Endothelial cell of umbilical vein (primary cell): ENCODE data around the gene RHBDD3. TPM values are rescaled to one million over a fixed set of nuclear protein-coding genes. Genes with fewer than 3 reads are reported as not detected.

Experiments used
- BruUV-seq: library from RNA; stranded (reverse); fragments of 400-500 nt; replicated peaks from 2 replicates; lab custom pipeline; 2021; lab: Mats Ljungman, UMichigan
- CTCF ChIA-PET: fragments of 300-600, 350-600 bp; sonication (Branson Sonifier 250); formaldehyde crosslinking; loops from one replicate; lab custom pipeline; 2021; ENCODE audit warnings: antibody characterized with exemption, inconsistent platforms; lab: Charles Lee
- POLR2A ChIA-PET: fragments of 300-600, 350-600 bp; sonication (Branson Sonifier 250); formaldehyde crosslinking; loops from one replicate; lab custom pipeline; 2021; ENCODE audit warnings: antibody characterized with exemption, inconsistent platforms; lab: Charles Lee
- DNase-seq: peaks from one replicate; pipeline ENCODE4 v3.0.0-alpha.2; 2011; ENCODE audit warnings: low read depth, low spot score
- FAIRE-seq: peaks from 2 replicates; lab custom pipeline; 2011; peaks lifted over from hg19 to GRCh38; lab: Jason Lieb, UNC
- H2AFZ ChIP-seq: 2 replicates; pipeline ENCODE4 v1.6.0; 2012; ENCODE audit warnings: low read depth, low read length, control low read depth, inconsistent platforms
- H3K27ac ChIP-seq: 2 replicates; pipeline ENCODE4 v1.5.1; 2011; ENCODE audit warnings: low read depth, mild to moderate bottlenecking, control low read depth, low read length, moderate library complexity; ENCODE audit not compliant: insufficient read depth
- H3K27me3 ChIP-seq, 2 experiments: 2 replicates each; pipeline versions ENCODE4 v1.6.0 to v1.6.1; 2011; ENCODE audit warnings: low read length in 2 of 2, mixed read lengths in 1 of 2; ENCODE audit not compliant: control insufficient read depth in 2 of 2, insufficient read depth in 2 of 2
- H3K36me3 ChIP-seq, 2 experiments: 2 replicates in 1 of 2; 3 replicates in 1 of 2; pipeline ENCODE4 v1.5.1; 2011; ENCODE audit warnings: low read length in 2 of 2, mild to moderate bottlenecking in 1 of 2, moderate library complexity in 1 of 2; ENCODE audit not compliant: control insufficient read depth in 2 of 2, insufficient read depth in 2 of 2; ENCODE audit errors: extremely low read depth in 1 of 2
- H3K4me1 ChIP-seq: 3 replicates; pipeline ENCODE4 v1.5.1; 2011; ENCODE audit warnings: mild to moderate bottlenecking, low read length; ENCODE audit not compliant: control insufficient read depth, insufficient read depth; ENCODE audit errors: extremely low read depth
- H3K4me2 ChIP-seq: 2 replicates; pipeline ENCODE4 v1.6.1; 2011; ENCODE audit warnings: low read length, control low read depth, mixed read lengths; ENCODE audit not compliant: insufficient read depth
- H3K4me3 ChIP-seq, 3 experiments: fragments of 200-600 bp in 1 of 3; sonication (generic), shearing (Covaris generic) in 1 of 3; replicated peaks in 1 of 3; 2 replicates each; pipeline ENCODE4 v1.5.1; 2011 to 2016; ENCODE audit warnings: control low read depth in 3 of 3, low read length in 3 of 3, mild to moderate bottlenecking in 2 of 3, inconsistent platforms in 1 of 3, low read depth in 1 of 3, moderate library complexity in 1 of 3; ENCODE audit not compliant: insufficient read depth in 1 of 3
- H3K79me2 ChIP-seq: 2 replicates; pipeline ENCODE4 v1.6.0; 2012; ENCODE audit warnings: low read length, inconsistent platforms; ENCODE audit not compliant: control insufficient read depth, insufficient read depth
- H3K9ac ChIP-seq: replicated peaks from 2 replicates; pipeline ENCODE3; 2011; ENCODE audit warnings: low read length, control low read depth; ENCODE audit not compliant: insufficient read depth; ENCODE audit errors: extremely low read depth
- H3K9me1 ChIP-seq: replicated peaks from 3 replicates; pipeline ENCODE4 v1.6.0; 2011; ENCODE audit warnings: mild to moderate bottlenecking, low read length; ENCODE audit not compliant: control insufficient read depth, insufficient read depth; ENCODE audit errors: extremely low read depth
- H3K9me3 ChIP-seq: replicated peaks from 2 replicates; pipeline ENCODE4 v1.5.1; 2012; ENCODE audit warnings: low read length, inconsistent platforms; ENCODE audit not compliant: control insufficient read depth, insufficient read depth
- H4K20me1 ChIP-seq: replicated peaks from 2 replicates; pipeline ENCODE3; 2011; ENCODE audit warnings: mild to moderate bottlenecking, low read length; ENCODE audit not compliant: control insufficient read depth, insufficient read depth; ENCODE audit errors: extremely low read depth
- EZH2 ChIP-seq: IDR thresholded peaks from 2 replicates; pipeline ENCODE4 v1.6.1; 2012; ENCODE audit warnings: borderline replicate concordance, low read depth, mild to moderate bottlenecking, moderate library complexity, low read length, inconsistent platforms; ENCODE audit not compliant: severe bottlenecking
- FOS ChIP-seq: IDR thresholded peaks from 2 replicates; pipeline ENCODE4 v1.6.1; 2011; ENCODE audit warnings: mild to moderate bottlenecking, low read length, moderate library complexity, borderline replicate concordance; ENCODE audit not compliant: insufficient read depth
- GATA2 ChIP-seq: IDR thresholded peaks from 2 replicates; pipeline ENCODE4 v1.7.0; 2011; ENCODE audit warnings: low read depth, mild to moderate bottlenecking, moderate library complexity, mixed read lengths, low read length; ENCODE audit not compliant: insufficient read length, insufficient read depth
- JUN ChIP-seq: IDR thresholded peaks from 2 replicates; pipeline ENCODE4 v1.6.1; 2011; ENCODE audit warnings: borderline replicate concordance, low read depth; ENCODE audit not compliant: insufficient read length, insufficient read depth
- MAX ChIP-seq: IDR thresholded peaks from 2 replicates; pipeline ENCODE4 v1.6.1; 2011; ENCODE audit not compliant: insufficient read depth, insufficient read length
- MYC ChIP-seq: IDR thresholded peaks from one replicate; pipeline ENCODE4 v1.6.1; 2011; ENCODE audit warnings: mild to moderate bottlenecking, low read depth, low read length
- POLR2A ChIP-seq: IDR thresholded peaks from 2 replicates; pipeline ENCODE4 v1.6.1; 2012; ENCODE audit warnings: low read depth, mild to moderate bottlenecking, control low read depth, low read length
- POLR2AphosphoS5 ChIP-seq: IDR thresholded peaks from 2 replicates; pipeline ENCODE4 v1.6.1; 2012; ENCODE audit warnings: low read depth, mild to moderate bottlenecking, control low read depth, low read length, moderate library complexity; ENCODE audit not compliant: insufficient read depth
- dilution Hi-C: fragments of 300-500 bp; cut with MboI; formaldehyde crosslinking; loops from one replicate; pipeline ENCODE4 v1.15.0; 2019; ENCODE audit warnings: low sequenced_read_pairs; ENCODE audit not compliant: extremely low pct_ligation_motif_present
- intact Hi-C: fragments of 100-400 bp; cut with micrococcal nuclease; formaldehyde crosslinking; loops from one replicate; pipeline ENCODE4 v1.10.0; 2022
- polyA plus RNA-seq, 4 experiments: library from polyadenylated mRNA; depleted of rRNA in 3 of 4; stranded (reverse) in 3 of 4; unstranded in 1 of 4; fragments of >200 nt; gene quantifications; 2 replicates each; pipeline versions ENCODE4 v1.2.1 to v1.2.3, GENCODE V29; 2011 to 2012; ENCODE audit warnings: missing spikeins in 1 of 4
- total RNA-seq: library from RNA; stranded (reverse); gene quantifications from 2 replicates; pipeline ENCODE4 v1.2.3, GENCODE V29; 2021
- TF ChIP-seq, protein P1 (sequence below), 2 donors: IDR thresholded peaks; 1 replicate in 1 of 2; 2 replicates in 1 of 2; pipeline ENCODE4 v1.5.1; 2011; ENCODE audit warnings: low read length in 2 of 2, mild to moderate bottlenecking in 2 of 2, moderate library complexity in 2 of 2, control low read depth in 1 of 2, inconsistent platforms in 1 of 2, low read depth in 1 of 2; ENCODE audit not compliant: insufficient read depth in 1 of 2; ENCODE audit errors: extremely low read depth in 1 of 2

RHBDD3 gene
- total and polyA plus RNA-seq, 2 donors (not counting 3 experiments of a cell fraction or from before 2014, with no cell fraction given) = 31.3 to 37.2 TPM

DNA sequence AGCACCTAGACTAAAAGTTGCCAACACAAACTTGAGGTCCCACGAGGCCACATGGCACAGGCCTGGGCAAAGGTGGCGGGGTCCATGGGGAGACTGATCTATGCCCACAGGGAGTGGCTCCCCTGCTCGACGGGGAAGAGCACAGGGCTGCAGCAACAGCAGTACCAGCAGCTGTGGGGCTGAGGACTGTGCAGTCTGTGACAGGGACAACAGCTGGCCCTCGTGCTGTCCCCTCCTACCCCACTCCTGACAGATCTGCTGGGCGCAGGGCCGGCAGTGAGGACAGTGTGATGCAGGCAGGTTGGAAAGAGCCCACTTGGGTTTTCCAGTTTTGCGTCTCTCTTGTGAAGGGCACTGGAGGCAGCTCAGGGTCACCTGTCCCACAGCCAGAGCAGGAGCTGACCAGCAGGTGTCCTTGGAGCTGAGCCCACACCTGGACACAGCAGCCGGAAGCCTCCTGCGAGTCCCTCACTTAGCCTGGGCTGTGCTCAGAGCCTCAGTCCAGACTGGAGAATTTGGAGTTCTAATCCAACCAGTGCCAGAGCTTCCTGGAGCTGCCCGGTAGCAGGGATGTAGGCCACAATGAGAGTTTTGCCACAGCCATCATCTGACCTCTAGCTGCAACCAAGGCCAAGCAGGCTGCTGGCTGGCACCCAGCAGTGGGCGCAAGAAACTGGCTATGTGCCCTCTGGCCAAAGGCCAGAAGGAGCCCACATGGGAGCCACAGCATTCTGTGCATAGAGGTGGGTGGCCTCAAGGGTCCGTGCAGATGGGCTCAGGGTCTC lies 35.1 kb upstream of the RHBDD3 start:
- Histone ChIP-seq H3K9me3 (no peaks in the 10 kb centered on the region), H4K20me1 (no peaks in the 10 kb centered on the region), H3K4me2 (no peak overlapping the region), H3K27ac (no peak overlapping the region), H2AFZ (no peak overlapping the region), H3K4me3 (no peak overlapping the region), H3K79me2 (peaks cover 6% of the 10 kb centered on the region), H3K36me3 (peaks cover 7 to 23% of the 10 kb centered on the region in 2 experiments), H3K9me1 (no peaks in the 10 kb centered on the region), H3K4me1 (peaks cover 5% of the 10 kb centered on the region), H3K27me3 (no peaks in the 10 kb centered on the region), H3K9ac (no peak overlapping the region)
- intact Hi-C loops (no loop called here), dilution Hi-C loops (no loop called here)
- CTCF ChIA-PET = interaction anchor here (0.8 to 2.0 kb wide), 5 partner anchors 10 to 57 kb away, joined by 3 to 13 read pairs (median 7); no protein-coding TSS in a partner anchor
- DNase-seq (no peak), FAIRE-seq (no peak)
- BruUV-seq = no TSS peak
- POLR2A ChIA-PET = no interaction called here
- TF ChIP-seq GATA2 = no peak
- TF ChIP-seq POLR2AphosphoS5 = no peak
- TF ChIP-seq FOS = no peak
- TF ChIP-seq, protein P1, sequence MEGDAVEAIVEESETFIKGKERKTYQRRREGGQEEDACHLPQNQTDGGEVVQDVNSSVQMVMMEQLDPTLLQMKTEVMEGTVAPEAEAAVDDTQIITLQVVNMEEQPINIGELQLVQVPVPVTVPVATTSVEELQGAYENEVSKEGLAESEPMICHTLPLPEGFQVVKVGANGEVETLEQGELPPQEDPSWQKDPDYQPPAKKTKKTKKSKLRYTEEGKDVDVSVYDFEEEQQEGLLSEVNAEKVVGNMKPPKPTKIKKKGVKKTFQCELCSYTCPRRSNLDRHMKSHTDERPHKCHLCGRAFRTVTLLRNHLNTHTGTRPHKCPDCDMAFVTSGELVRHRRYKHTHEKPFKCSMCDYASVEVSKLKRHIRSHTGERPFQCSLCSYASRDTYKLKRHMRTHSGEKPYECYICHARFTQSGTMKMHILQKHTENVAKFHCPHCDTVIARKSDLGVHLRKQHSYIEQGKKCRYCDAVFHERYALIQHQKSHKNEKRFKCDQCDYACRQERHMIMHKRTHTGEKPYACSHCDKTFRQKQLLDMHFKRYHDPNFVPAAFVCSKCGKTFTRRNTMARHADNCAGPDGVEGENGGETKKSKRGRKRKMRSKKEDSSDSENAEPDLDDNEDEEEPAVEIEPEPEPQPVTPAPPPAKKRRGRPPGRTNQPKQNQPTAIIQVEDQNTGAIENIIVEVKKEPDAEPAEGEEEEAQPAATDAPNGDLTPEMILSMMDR (IDR thresholded peaks at IDR 0.05; ENCODE audit: extremely low read depth in 1 of 2, insufficient read depth in 1 of 2, low read depth in 1 of 2, low read length in 2 of 2) = no peak
- TF ChIP-seq MYC = no peak
- TF ChIP-seq EZH2 = no peak
- TF ChIP-seq JUN = no peak
- TF ChIP-seq MAX = no peak
- no peak for TF ChIP-seq POLR2A
